ENCODE data around the gene MRGPRF.

MRGPRF gene

GRCh38 chr11:69024509-69024908, 11.5 kb upstream of the MRGPRF start:
- in situ Hi-C loops (cut with MboI; ENCODE audit: low sequenced_read_pairs), result no loop called here

GRCh38 chr11:69022260-69022659, 9.2 kb upstream of the MRGPRF start:
- in situ Hi-C loops (cut with MboI; ENCODE audit: low sequenced_read_pairs), result no loop called here

GRCh38 chr11:69018924-69019323, 5.9 kb upstream of the MRGPRF start:
- in situ Hi-C loops (cut with MboI; ENCODE audit: low sequenced_read_pairs), result no loop called here

GRCh38 chr11:69017951-69018350, 4.9 kb upstream of the MRGPRF start:
- in situ Hi-C loops (cut with MboI; ENCODE audit: low sequenced_read_pairs), result no loop called here

- in situ Hi-C loops (cut with MboI; ENCODE audit: low sequenced_read_pairs), result no loop called here
Measured at GRCh38 chr11:69014898-69015549, 2.0 kb upstream of the MRGPRF start.

GRCh38 chr11:69014084-69014851, 1.2 kb upstream of the MRGPRF start:
- in situ Hi-C loops (cut with MboI; ENCODE audit: low sequenced_read_pairs), result no loop called here

GRCh38 chr11:69012092-69013008, 696 bp downstream of the MRGPRF start:
- in situ Hi-C loops (cut with MboI; ENCODE audit: low sequenced_read_pairs), result no loop called here

- in situ Hi-C loops (cut with MboI; ENCODE audit: low sequenced_read_pairs), result no loop called here
Measured at GRCh38 chr11:69011624-69012091, 1.4 kb downstream of the MRGPRF start.

GRCh38 chr11:69010964-69011623, 2.0 kb downstream of the MRGPRF start:
- in situ Hi-C loops (cut with MboI; ENCODE audit: low sequenced_read_pairs), result no loop called here

- in situ Hi-C loops (cut with MboI; ENCODE audit: low sequenced_read_pairs), result no loop called here
Measured at GRCh38 chr11:69010361-69010891, 2.6 kb downstream of the MRGPRF start.

GRCh38 chr11:69009441-69010211, 3.4 kb downstream of the MRGPRF start:
- in situ Hi-C loops (cut with MboI; ENCODE audit: low sequenced_read_pairs), result no loop called here

GRCh38 chr11:69008737-69009440, 4.2 kb downstream of the MRGPRF start:
- in situ Hi-C loops (cut with MboI; ENCODE audit: low sequenced_read_pairs), result no loop called here

GRCh38 chr11:69007975-69008381, 5.1 kb downstream of the MRGPRF start:
- in situ Hi-C loops (cut with MboI; ENCODE audit: low sequenced_read_pairs), result no loop called here

- in situ Hi-C loops (cut with MboI; ENCODE audit: low sequenced_read_pairs), result no loop called here
Measured at GRCh38 chr11:69006816-69007215, 6.2 kb downstream of the MRGPRF start.

GRCh38 chr11:69005631-69006368, 7.2 kb downstream of the MRGPRF start:
- in situ Hi-C loops (cut with MboI; ENCODE audit: low sequenced_read_pairs), result no loop called here

GRCh38 chr11:69005183-69005630, 7.8 kb downstream of the MRGPRF start:
- in situ Hi-C loops (cut with MboI; ENCODE audit: low sequenced_read_pairs), result no loop called here

- in situ Hi-C loops (cut with MboI; ENCODE audit: low sequenced_read_pairs), result no loop called here
Measured at GRCh38 chr11:69004411-69005182, 8.4 kb downstream of the MRGPRF start.

Data from HL-60/S4 treated with phorbol 12-myristate 13-acetate at 8.2 ng/mL for 4 days and 3 days (cell line).